Uterus (tissue), 4 donors: ENCODE data around the gene CORIN. TPM values are rescaled to one million over a fixed set of nuclear protein-coding genes. Genes with fewer than 3 reads are reported as not detected.

Experiments used
- DNase-seq, 2 donors: peaks; one replicate each; pipeline ENCODE4 v3.0.0-alpha.2; 2019 to 2020
- H3K27ac ChIP-seq, 2 donors: fragments of 200-600 bp; sonication (generic); 1 replicate in 1 of 2; 2 replicates in 1 of 2; pipeline ENCODE4 v1.5.1; 2016 to 2018
- H3K27me3 ChIP-seq, 2 donors: fragments of 200-600 bp; sonication (generic); one replicate each; pipeline ENCODE4 v1.5.1; 2018 to 2019; ENCODE audit warnings: control low read depth in 1 of 2
- H3K36me3 ChIP-seq, 2 donors: fragments of 200-600 bp; sonication (generic); one replicate each; pipeline ENCODE4 v1.5.1; 2019; ENCODE audit warnings: control low read depth in 1 of 2
- H3K4me1 ChIP-seq, 2 donors: fragments of 200-600 bp; sonication (generic); one replicate each; pipeline ENCODE4 v1.5.1; 2018 to 2019; ENCODE audit warnings: control low read depth in 1 of 2
- H3K4me3 ChIP-seq, 2 donors: fragments of 200-600 bp; sonication (generic); 1 replicate in 1 of 2; 2 replicates in 1 of 2; pipeline ENCODE4 v1.5.1; 2018 to 2019; ENCODE audit warnings: mild to moderate bottlenecking in 1 of 2
- H3K9me3 ChIP-seq, 2 donors: fragments of 200-600 bp; sonication (generic); one replicate each; pipeline ENCODE4 v1.5.1; 2019; ENCODE audit warnings: control low read depth in 1 of 2
- CTCF ChIP-seq, 4 experiments: fragments of 200-600 bp in 2 of 4; fragments of 450-650 bp in 2 of 4; sonication (generic) in 2 of 4; IDR thresholded peaks; one replicate each; pipeline ENCODE4 v1.5.1; 2016 to 2019; ENCODE audit warnings: antibody characterized with exemption in 4 of 4, mild to moderate bottlenecking in 2 of 4, moderate library complexity in 1 of 4
- POLR2A ChIP-seq, 2 donors: fragments of 450-650 bp; IDR thresholded peaks; one replicate each; pipeline ENCODE4 v1.6.1; 2016; ENCODE audit warnings: antibody characterized with exemption in 2 of 2, mild to moderate bottlenecking in 1 of 2, moderate library complexity in 1 of 2
- intact Hi-C: fragments of 100-400 bp; cut with DNase I; formaldehyde crosslinking; loops from one replicate; pipeline ENCODE4 v1.15.1; 2023; ENCODE audit warnings: low total_unique reads
- total RNA-seq, 4 donors: library from RNA; depleted of rRNA in 3 of 4; stranded (reverse); fragments of >200 nt in 3 of 4; gene quantifications; one replicate each; pipeline versions ENCODE4 v1.1.0 to v1.2.4, GENCODE V29; 2014 to 2023
- donor health status: DM: yes; HTN: yes; CAD: no.

The CORIN gene
- total RNA-seq, 4 donors from 2014 or later, result 4.8 to 8.5 (median 6.4) TPM

DNA sequence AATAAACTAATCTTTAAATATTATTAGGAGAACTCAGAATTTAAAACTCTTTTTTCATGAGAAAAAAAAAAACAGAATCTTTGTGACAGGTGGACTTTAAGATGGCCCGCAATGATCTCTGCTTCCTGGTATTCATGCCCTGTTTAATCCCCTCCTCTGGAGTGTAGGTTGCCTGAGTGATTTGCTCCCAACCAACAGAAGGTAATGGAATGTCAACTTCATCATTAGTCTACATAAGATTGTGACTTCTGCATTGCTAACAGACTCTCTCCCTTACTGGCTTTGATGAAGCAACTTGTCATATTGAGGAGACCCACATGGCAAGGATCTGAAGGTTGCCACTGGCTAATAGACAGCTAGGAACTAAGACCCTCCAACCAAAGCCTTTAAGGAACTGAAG, 88.8 kb downstream of the CORIN start:
- Histone ChIP-seq H3K36me3 (no peaks in the 10 kb centered on the region), H3K27ac (no peak overlapping the region), H3K9me3 (no peaks in the 10 kb centered on the region), H3K4me1 (no peaks in the 10 kb centered on the region), H3K27me3 (no peaks in the 10 kb centered on the region), H3K4me3 (no peak overlapping the region)
- no peak for TF ChIP-seq POLR2A (IDR thresholded peaks at IDR 0.05)
- TF ChIP-seq CTCF (IDR thresholded peaks at IDR 0.05), result no peak
- DNase-seq, result no peak
- intact Hi-C loops, result no loop called here

- Histone ChIP-seq H3K4me1 (no peaks in the 10 kb centered on the region), H3K9me3 (no peaks in the 10 kb centered on the region), H3K27ac (no peak overlapping the region), H3K27me3 (no peaks in the 10 kb centered on the region), H3K4me3 (no peak overlapping the region), H3K36me3 (no peaks in the 10 kb centered on the region)
- intact Hi-C loops, result no loop called here
- DNase-seq, result no peak
- TF ChIP-seq POLR2A (IDR thresholded peaks at IDR 0.05) (no peak), CTCF (IDR thresholded peaks at IDR 0.05) (no peak)
These were observed 89.9 kb downstream of the CORIN start for GRCh38 chr4:47747846-47748494.

DNA sequence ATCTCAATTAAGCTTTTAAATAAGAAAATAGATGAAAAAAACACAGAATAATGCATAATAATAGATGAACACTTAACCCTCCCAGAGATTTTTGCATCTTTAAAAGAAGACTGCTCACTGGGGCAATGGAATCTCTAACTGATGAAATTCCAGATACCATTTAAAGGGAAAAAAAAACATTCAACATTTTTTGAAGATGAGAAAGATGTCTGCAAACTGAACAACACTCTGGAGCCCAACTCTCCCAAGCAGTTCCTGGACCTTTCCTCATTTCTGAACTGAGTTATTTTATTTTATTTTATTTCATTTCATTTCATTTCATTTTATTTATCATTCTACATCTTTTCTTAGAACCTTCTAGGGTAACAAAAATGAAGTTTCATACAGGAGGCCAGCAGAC, 90.7 kb downstream of the CORIN start:
- no peak for DNase-seq
- H3K4me3 ChIP-seq, result no peak overlapping the region
- H3K27ac ChIP-seq, result no peak overlapping the region
- TF ChIP-seq CTCF (IDR thresholded peaks at IDR 0.05) (no peak), POLR2A (IDR thresholded peaks at IDR 0.05) (no peak)
- no peaks in the 10 kb centered on the region for H3K36me3 ChIP-seq
- no peaks in the 10 kb centered on the region for H3K4me1 ChIP-seq
- intact Hi-C loops, result no loop called here
- no peaks in the 10 kb centered on the region for H3K9me3 ChIP-seq
- H3K27me3 ChIP-seq, result no peaks in the 10 kb centered on the region

DNA sequence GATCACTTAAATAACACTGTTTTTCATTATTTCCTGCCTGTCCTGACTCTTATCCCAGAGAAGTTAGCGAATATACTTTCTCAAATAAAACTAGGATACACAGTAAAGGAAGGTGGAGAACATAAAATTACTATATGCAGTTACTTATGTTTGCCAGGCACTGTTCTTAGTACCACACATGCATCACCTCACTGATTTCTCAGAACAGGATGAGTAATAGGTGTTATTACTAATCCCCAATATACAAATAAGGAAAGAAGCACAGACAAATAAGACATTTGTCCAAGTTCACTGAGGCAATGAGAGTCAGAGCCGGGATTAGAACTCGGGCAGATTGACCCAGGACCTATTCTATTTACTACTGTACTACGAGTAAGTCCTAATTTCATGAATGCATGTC, 91.7 kb downstream of the CORIN start:
- TF ChIP-seq CTCF (IDR thresholded peaks at IDR 0.05) (no peak), POLR2A (IDR thresholded peaks at IDR 0.05) (no peak)
- no peaks in the 10 kb centered on the region for H3K27me3 ChIP-seq
- H3K4me1 ChIP-seq, result no peaks in the 10 kb centered on the region
- H3K36me3 ChIP-seq, result no peaks in the 10 kb centered on the region
- intact Hi-C loops, result no loop called here
- no peak overlapping the region for H3K4me3 ChIP-seq
- H3K9me3 ChIP-seq, result no peaks in the 10 kb centered on the region
- DNase-seq, result no peak
- no peak overlapping the region for H3K27ac ChIP-seq

DNA sequence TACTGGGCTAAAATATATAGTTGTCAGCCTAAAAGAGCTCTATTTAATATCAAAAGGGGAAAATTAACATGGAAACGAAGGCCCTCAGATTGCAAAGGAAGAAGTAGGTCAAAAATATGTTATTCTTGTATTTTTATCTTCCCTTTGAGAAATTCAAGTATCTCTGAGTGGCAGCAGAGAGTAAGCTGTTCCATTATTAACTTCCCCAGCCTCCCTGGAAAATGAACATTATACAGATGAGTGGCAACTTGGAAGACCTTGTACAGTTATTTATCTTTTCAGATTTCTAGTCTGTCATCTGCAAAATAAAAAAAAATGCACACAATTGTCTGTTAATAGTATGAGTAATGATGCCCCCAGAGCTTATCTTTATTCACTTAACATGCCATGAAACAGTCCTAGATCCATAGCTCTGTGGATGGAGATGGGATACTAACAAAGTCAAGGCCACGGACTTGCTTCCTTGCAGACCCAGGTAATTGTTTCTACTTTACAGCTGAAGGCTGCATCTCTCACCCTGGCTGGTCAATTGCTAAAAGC, 93.0 kb downstream of the CORIN start:
- Histone ChIP-seq H3K36me3 (no peaks in the 10 kb centered on the region), H3K27me3 (no peaks in the 10 kb centered on the region), H3K27ac (no peak overlapping the region), H3K9me3 (no peaks in the 10 kb centered on the region), H3K4me1 (no peaks in the 10 kb centered on the region), H3K4me3 (no peak overlapping the region)
- intact Hi-C loops, result no loop called here
- no peak for TF ChIP-seq POLR2A (IDR thresholded peaks at IDR 0.05)
- TF ChIP-seq CTCF (IDR thresholded peaks at IDR 0.05), result no peak
- no peak for DNase-seq
